ENCODE results near the gene ZNF124. TPM values are rescaled to one million over a fixed set of nuclear protein-coding genes. Genes with fewer than 3 reads are reported as not detected.
A peak's percentile ranks its signal among the peaks of the same experiment; 100 is the strongest.
"Not testable (repeated sequence)": the region's sequence is repeated elsewhere in the genome, so short reads cannot be mapped to it uniquely, and the experiment has no call there.

The ZNF124 gene
- total RNA-seq (2014; rRNA removed; shearing (Covaris generic)): 16.1 and 17.2 TPM in 2 replicates

DNA sequence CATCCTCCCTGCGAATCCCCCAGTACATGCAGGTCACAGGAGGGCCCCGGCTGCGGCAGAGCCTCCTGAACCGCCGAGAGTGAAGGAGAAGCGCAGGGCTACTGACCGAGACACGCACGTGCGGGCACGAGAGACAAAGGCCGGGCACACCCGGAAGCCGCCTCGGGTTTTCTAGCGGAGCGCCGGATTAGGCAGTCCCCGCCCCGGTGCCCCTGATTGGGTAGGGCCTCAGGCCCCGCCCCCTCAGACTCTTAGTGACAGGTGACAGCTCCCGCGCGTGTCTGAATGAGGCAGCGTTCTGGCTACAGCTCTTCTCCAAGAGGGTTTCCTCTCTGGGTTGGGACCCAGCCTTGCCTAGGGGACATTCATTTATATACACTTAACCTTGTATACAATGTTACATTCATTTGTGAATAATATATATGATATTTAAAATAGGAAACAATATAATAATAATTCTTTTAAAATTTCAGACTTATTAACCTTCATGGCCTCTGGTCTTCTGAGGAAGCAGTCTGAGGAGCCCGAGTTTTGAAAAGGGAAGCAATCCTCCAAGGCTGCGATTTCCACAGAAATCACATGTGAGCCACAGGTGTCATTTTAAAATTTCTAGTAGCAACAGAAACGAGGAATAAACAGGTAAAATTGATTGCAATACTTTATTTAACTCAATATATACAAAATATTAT is at the start of gene ZNF124:
TSS of gene ZNF124 (minus strand) at position 146 of the 689 bp plus-strand sequence. CDS start at position 3, 143 bp downstream.
- DNase-seq (ENCODE audit: low read depth): not testable (repeated sequence)

DNA sequence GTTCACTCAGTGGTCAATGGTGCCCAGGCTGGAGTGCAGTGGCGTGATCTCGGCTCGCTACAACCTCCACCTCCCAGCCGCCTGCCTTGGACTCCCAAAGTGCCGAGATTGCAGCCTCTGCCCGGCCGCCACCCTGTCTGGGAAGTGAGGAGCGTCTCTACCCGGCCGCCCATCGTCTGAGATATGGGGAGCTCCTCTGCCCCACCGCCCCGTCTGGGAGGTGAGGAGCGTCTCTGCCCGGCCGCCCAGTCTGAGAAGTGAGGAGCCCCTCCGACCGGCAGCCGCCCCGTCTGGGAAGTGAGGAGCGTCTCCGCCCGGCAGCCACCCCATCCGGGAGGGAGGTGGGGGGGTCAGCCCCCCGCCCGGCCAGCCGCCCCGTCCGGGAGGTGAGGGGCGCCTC is 48.5 kb upstream of the ZNF124 start:
- not testable (repeated sequence) for DNase-seq (ENCODE audit: low read depth)

DNA sequence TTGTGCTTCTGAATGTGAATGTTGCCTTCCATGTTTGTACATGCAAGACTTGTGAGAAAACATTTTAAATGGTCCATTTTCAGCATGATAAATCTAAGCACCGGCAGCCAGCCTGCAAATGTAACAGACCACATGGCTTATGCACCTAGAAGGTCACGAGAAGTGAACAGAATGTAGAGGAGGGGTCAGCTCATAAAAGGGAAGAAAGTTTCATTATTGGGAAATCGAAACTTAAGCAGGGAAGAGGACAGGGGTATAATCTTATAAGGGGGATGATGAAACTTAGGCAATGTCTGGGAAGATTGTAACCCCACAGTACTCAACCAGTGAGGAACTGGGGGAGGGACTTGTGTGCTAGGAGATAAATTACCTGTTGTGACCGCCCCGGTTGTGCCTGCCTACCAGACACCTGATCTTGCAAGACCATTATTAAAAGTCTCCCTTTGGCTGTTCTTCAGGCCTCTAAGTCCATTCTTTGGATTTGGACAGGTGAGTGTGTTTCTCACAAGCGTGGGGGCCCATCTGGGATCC is 46.4 kb upstream of the ZNF124 start:
- no peak for DNase-seq (ENCODE audit: low read depth)

- no peak for DNase-seq (ENCODE audit: low read depth)
Observed at GRCh38 chr1:247216261-247216660, 44.4 kb upstream of the ZNF124 start.

DNA sequence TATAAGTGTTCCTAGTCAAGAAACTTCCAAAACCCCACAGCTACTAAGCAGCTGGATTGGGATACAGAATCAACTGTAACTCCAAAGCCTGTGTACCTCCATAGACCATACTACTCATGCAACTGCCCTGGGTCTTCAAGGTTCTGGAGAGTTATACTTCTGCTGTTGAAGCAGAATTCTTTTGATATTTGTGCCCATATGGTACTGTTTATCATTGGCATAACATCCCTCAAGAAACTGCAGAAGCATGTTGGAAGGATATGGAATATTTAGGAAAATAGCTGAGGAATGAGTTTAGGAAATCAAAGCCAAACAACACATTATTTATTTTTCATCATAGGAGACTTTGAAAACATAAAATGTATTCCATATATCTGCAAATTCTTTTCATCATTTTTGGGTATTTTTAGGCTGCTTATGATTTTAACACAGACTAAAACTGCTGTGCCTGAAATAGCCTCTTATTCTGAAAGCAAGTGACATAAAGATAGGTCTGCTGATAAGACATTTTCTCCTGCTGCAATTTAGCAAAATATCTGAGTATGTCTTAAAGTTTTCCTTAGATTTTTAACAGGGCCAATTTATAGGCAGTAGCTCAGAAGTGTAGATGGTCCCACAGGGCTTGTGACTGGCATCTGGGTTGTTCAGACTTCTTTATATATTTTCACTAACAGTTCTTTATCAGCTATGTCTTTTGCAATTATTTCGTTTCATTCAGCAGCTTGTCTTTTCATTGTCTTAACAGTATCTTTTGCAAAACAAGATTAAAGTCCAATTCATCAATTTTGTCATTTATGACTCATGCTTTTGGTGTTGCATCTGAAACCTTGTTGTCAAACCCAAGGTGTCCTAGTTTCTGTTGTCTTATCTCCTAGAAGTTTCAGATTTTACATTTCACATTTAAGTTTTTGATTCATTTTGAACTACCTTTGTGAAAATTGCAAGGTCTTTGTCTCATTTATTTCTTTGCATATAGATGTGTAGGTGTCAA is 41.1 kb upstream of the ZNF124 start:
- DNase-seq (ENCODE audit: low read depth): no peak

DNA sequence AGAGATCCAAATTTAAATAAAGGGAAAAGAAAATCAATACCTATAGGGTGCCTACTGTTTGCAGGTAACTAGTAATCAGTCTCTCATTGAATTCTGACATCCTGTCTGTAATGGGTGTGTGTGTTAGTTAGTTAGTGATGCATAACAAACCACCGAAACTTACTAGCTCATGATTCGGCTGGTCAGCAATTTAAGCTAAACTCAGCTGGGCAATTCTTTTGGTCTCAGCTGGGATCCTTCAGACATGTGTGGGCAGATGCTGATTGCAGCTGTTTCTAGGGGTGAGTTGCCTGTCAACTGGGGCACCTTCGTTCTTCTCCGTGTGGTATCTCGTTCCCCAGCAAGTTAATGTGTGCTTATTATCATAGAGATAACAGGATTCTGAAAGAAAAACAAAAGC is 40.2 kb upstream of the ZNF124 start:
- DNase-seq (ENCODE audit: low read depth): no peak

DNA sequence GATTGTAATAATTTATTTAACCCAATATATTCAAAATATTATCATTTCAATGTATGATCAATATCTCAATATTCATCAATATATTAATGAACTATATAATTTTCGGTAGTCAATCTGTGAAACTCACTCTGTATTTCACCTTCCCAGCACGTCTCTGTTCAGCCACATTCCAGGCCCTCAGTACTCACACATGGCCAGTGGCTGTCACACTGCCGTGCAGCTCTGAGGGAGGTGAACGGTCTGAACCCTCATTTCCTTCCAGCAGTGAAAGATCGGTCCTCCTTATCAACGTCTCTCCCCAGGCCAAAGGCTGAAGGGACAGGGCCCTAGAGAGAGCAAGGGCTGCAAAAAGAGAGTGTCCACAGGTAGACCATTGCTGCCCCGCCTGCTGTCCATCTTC is 39.5 kb upstream of the ZNF124 start:
- DNase-seq (ENCODE audit: low read depth): no peak

DNA sequence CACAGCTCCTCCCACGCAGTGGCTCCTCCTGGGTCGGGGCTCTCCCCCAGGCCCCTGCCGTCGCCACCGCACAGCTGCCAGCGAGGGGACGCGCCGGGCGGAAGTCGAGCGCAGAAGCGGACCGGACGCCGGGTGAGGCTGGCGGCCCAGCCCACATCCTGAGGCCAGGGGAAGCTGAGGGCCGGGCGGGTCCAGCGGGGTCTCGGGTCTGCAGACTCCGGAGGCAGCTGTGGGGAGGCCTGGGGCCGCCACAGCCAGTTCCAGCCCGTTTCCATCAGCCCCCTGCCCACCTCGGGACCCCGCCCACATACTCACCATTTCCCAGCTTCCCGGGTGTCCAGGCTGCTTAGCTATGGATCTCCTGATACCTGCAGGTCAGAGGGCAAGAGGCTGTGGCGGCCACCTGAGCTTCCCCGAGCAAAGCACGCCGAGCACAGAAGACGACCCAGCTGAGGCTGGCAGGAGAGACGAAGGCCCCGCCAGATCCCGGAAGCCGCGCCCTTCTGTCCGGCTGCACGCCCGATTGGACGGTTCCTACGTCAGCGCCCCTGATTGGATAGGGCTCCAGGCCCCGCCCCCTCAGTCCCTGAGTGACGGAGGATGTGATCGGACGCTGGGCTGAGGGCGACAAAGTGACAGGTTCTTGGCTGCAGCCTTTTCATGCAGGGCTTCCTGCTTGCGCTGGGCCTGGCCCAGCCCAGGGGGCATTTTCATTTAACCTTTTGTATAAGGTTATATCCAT is 38.7 kb upstream of the ZNF124 start:
- peak; percentile 92 for DNase-seq (ENCODE audit: low read depth)

DNA sequence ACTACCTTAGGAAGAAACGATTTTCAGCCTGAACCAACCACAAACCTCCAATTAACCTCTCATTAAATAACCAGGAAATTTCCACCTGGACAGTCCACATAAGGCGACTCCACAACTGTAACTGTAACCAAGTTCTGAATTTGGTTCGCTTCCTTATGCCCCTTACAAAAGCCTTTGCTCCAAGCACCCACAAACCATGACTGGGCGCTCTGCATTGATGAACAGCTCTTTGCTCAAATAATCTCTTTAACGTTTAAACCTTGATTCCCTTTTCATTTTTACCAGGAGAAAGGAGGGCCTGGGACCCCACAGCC is 38.2 kb upstream of the ZNF124 start:
- DNase-seq (ENCODE audit: low read depth): no peak

- DNase-seq (ENCODE audit: low read depth): peak; percentile 33
Observed at GRCh38 chr1:247209396-247209795, 37.6 kb upstream of the ZNF124 start.

GRCh38 chr1:247204177-247204647 is 32.4 kb upstream of the ZNF124 start:
- peak; percentile 5 for DNase-seq (ENCODE audit: low read depth)

DNA sequence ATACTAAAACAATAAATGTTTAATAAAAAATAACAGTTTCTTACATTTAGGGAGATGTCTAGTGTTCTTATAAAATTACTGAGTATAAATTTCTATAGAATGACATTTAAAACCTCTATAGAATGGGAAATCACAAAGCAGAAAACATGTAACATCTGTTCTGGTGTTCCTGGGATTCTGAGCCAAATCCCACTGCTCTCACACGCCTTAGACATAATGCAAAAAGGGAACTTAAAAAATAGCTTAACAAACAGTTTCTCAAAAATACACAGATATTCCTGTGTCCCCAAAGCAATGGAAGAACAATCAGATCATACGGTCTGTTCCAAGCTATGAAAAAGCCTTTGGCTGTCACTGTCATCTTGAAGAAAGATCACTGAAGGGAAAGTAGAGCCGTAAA is 27.0 kb upstream of the ZNF124 start:
- no peak for DNase-seq (ENCODE audit: low read depth)

DNA sequence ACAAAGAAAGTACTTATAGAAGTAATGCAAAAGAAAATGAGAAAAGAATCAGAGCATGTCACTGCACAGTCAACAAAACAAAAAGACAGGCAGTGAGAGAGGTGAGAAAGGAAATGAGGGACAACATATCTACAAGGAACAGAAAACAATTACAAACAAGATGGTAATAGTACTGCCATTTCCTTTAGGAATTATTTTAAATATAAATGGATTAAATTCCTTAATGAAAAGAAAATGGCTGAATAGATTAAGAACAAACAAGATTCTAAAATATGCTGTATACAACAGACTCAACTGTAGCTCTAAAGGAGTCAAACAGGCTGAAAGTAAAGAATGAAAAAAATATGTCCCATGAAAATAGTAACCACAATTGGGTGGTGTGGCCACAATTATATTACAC is 22.1 kb upstream of the ZNF124 start:
- no peak for DNase-seq (ENCODE audit: low read depth)

DNA sequence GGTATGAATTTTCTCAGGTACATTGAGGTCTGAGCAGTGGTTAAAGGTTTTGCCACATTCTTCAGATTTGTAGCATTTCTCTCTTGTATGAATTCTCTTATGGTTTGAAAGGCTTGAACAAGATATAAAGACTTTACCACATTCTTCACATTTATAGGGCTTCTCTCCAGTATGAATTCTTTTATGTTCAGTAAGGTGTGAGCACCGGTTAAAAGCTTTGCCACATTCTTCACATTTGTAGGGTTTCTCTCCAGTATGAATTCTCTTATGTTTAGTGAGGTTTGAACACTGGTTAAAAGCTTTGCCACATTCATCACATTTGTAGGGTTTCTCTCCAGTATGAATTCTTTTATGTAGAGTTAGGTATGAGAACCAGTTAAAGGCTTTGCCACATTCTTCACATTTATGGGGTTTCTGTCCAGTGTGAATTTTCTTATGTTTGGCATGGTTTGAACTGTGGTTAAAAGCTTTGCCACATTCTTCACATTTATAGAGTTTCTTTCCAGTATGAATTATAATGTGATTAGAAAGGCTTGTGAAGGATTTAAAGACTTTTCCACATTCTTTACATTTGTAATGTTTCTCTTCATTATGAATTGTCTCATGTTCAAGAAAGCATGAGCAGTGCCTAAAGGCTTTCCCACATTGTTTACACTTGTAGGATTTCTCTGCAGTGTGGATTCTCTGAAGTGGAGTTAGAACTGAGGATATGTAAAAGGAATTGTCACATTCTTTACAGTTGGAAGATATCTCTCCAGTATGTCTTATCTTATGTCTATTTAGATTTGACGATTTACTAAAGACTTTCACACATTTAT is 18.4 kb upstream of the ZNF124 start:
- DNase-seq (ENCODE audit: low read depth): no peak

GRCh38 chr1:247185667-247186066 is 13.8 kb upstream of the ZNF124 start:
- DNase-seq (ENCODE audit: low read depth): no peak

GRCh38 chr1:247184254-247184653 is 12.4 kb upstream of the ZNF124 start:
- no peak for DNase-seq (ENCODE audit: low read depth)

DNA sequence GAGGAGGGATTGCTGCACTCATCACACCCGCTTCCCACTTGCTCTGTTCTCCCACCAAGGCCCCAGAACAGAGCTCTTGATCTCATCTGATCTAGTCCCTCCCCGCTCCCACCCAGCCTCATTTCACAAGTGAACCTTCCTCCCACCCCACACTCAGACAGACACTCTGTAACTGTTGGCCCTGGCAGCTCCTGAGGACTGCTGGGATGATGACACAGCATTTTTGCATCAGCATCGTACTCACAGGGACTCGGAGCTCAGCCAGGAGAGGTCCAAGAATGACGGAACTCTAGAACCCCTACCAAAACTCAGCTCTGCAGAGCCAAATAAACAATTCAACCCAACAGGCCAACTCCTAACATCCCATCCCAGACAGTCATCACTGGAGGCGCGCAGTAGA is 11.2 kb upstream of the ZNF124 start:
- no peak for DNase-seq (ENCODE audit: low read depth)

DNA sequence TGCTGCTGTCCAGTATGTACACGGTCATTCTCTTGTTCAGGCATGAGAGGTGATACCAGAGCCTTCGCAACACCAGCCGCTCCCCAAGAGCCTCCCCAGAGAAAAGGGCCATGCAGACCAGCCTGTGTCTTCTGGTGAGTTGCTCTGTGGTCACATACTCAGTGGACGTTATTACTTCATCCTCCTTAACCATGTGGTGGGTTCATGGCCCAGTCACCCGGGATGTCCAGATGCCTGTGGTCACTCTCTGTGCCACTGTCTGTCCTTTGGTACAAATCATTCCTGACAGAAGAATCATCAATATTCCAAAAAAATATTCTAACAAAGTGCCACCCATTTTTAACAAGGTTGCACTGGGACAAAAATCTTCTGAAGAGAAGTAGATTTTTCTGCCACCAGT is 8.8 kb upstream of the ZNF124 start:
- peak; percentile 52 for DNase-seq (ENCODE audit: low read depth)

GRCh38 chr1:247177755-247178154 is 5.9 kb upstream of the ZNF124 start:
- DNase-seq (ENCODE audit: low read depth): no peak

DNA sequence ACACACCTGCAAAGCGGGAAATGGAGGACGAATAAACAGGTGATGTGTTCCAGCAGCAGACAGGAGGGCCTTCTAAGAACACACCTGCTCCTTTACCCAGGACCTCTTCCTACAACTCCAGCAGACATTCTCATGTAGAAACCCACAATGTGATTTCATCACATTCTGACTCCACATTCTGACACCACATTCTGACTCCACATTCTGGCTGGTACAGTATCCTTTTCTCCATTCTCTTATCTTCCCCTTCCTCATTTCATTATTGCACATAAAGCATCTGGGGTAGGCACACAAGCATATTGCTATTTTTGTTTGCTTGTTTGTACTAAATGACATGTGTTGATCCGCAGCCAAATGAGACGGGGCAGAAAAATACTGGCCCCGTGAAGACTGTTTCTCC is 3.6 kb upstream of the ZNF124 start:
- DNase-seq (ENCODE audit: low read depth): no peak

DNA sequence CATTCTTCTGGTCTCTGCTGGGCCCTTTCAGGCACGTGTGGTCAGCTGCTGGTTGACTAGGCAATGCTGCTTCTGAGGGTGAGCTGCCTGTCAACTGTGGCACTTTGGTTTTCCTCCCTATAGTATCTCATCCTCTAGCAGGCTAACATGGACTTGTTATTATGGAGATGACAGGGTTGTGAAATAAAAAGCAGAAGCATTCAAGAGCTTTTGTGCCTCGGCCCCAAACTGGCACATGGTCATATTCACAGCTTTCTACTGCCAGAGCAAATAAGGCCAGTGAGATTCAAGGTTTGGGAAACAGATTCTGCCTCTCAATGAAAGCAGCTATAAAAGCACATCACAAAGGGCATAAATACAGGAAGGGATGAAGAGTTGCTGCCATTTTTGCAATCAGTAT is 1.6 kb upstream of the ZNF124 start:
- DNase-seq (ENCODE audit: low read depth): no peak

Data from RPMI7951 (cell line).